Gastroesophageal sphincter (tissue), 4 donors: ENCODE measurements around the gene SHOC2. TPM values are rescaled to one million over a fixed set of nuclear protein-coding genes. Genes with fewer than 3 reads are reported as not detected.

ENCODE experiments used
- ATAC-seq: fragments of 150-250 bp; one replicate; pipeline ENCODE4 v1.9.1; 2016; ENCODE audit warnings: mild to moderate bottlenecking, moderate library complexity
- H3K27ac ChIP-seq, 4 donors: fragments of 200-600 bp; sonication (generic) in 3 of 4; 1 replicate in 3 of 4; 2 replicates in 1 of 4; pipeline ENCODE4 v1.5.1; 2016 to 2019
- H3K27me3 ChIP-seq: fragments of 200-600 bp; sonication (generic); one replicate; pipeline ENCODE4 v1.5.1; 2019
- H3K36me3 ChIP-seq, 2 donors: fragments of 200-600 bp; sonication (generic); one replicate each; pipeline ENCODE4 v1.5.1; 2019; ENCODE audit warnings: control low read depth in 1 of 2
- H3K4me1 ChIP-seq, 3 donors: fragments of 200-600 bp; sonication (generic); 1 replicate in 2 of 3; 2 replicates in 1 of 3; pipeline ENCODE4 v1.5.1; 2016 to 2019; ENCODE audit warnings: control low read depth in 2 of 3
- H3K4me3 ChIP-seq, 2 donors: fragments of 200-600 bp; sonication (generic); one replicate each; pipeline ENCODE4 v1.5.1; 2019; ENCODE audit warnings: mild to moderate bottlenecking in 1 of 2, moderate library complexity in 1 of 2
- H3K9me3 ChIP-seq, 3 donors: fragments of 200-600 bp; sonication (generic); one replicate each; pipeline ENCODE4 v1.5.1; 2017 to 2019; ENCODE audit warnings: control low read depth in 2 of 3
- CTCF ChIP-seq, 4 experiments: fragments of 200-600 bp in 2 of 4; fragments of 450-650 bp in 2 of 4; sonication (generic) in 1 of 4; IDR thresholded peaks; one replicate each; pipeline ENCODE4 v1.5.1; 2017 to 2019; ENCODE audit warnings: antibody characterized with exemption in 4 of 4, mild to moderate bottlenecking in 2 of 4, moderate library complexity in 2 of 4
- EP300 ChIP-seq: sonication (generic); formaldehyde crosslinking; IDR thresholded peaks from one replicate; pipeline ENCODE4 v1.6.1; 2017; ENCODE audit warnings: antibody characterized with exemption, mild to moderate bottlenecking
- POLR2A ChIP-seq, 2 donors: fragments of 450-650 bp; IDR thresholded peaks; one replicate each; pipeline ENCODE4 v1.6.1; 2017; ENCODE audit warnings: antibody characterized with exemption in 2 of 2, mild to moderate bottlenecking in 2 of 2, moderate library complexity in 1 of 2
- POLR2AphosphoS5 ChIP-seq: sonication (generic); formaldehyde crosslinking; IDR thresholded peaks from one replicate; pipeline ENCODE4 v1.6.1; 2017; ENCODE audit warnings: antibody characterized with exemption
- WGBS, 2 donors: methylation state at CpG; one replicate each; pipeline ENCODE4 v1.1.5; 2018; ENCODE audit warnings: low coverage in 1 of 2; 5-methylcytosine and 5-hydroxymethylcytosine counted together
- total RNA-seq, 4 donors: library from RNA; depleted of rRNA; stranded (reverse); fragments of >200 nt; gene quantifications; one replicate each; pipeline ENCODE4 v1.1.0, GENCODE V29; 2016

Gene SHOC2
- total RNA-seq, 4 donors from 2014 or later = 50.5 to 66.0 (median 58.4) TPM

GRCh38 chr10:110980807-110981206 lies 61.4 kb downstream of the SHOC2 start:
- no peak overlapping the region for H3K27ac ChIP-seq
- no peak for TF ChIP-seq EP300
- TF ChIP-seq CTCF (IDR thresholded peaks at IDR 0.05) = no peak
- no peak for TF ChIP-seq POLR2AphosphoS5
- TF ChIP-seq POLR2A (IDR thresholded peaks at IDR 0.05) = no peak
- H3K4me1 ChIP-seq = peaks cover 0 to 16% (median 0%) of the 10 kb centered on the region in 3 donors
- H3K4me3 ChIP-seq = no peak overlapping the region
- H3K36me3 ChIP-seq = no peaks in the 10 kb centered on the region
- no peak for ATAC-seq
- no peaks in the 10 kb centered on the region for H3K27me3 ChIP-seq
- no peaks in the 10 kb centered on the region for H3K9me3 ChIP-seq

GRCh38 chr10:110983466-110983865 lies 64.1 kb downstream of the SHOC2 start:
- Histone ChIP-seq H3K4me3 (no peak overlapping the region), H3K36me3 (no peaks in the 10 kb centered on the region), H3K27me3 (no peaks in the 10 kb centered on the region), H3K27ac (no peak overlapping the region), H3K4me1 (peaks cover 0 to 22% (median 0%) of the 10 kb centered on the region in 3 donors), H3K9me3 (no peaks in the 10 kb centered on the region)
- ATAC-seq = no peak
- no peak for TF ChIP-seq EP300
- TF ChIP-seq POLR2AphosphoS5 = no peak
- no peak for TF ChIP-seq CTCF (IDR thresholded peaks at IDR 0.05)
- no peak for TF ChIP-seq POLR2A (IDR thresholded peaks at IDR 0.05)
- 93 to 95% methylated on average over 3 of the region's 3 CpGs for WGBS, 2 donors

- ATAC-seq = no peak
- no peak overlapping the region for H3K4me3 ChIP-seq
- no peak overlapping the region for H3K27ac ChIP-seq
- peaks cover 0 to 13% (median 0%) of the 10 kb centered on the region in 3 donors for H3K4me1 ChIP-seq
- 70 to 91% methylated on average over 2 of the region's 2 CpGs for WGBS, 2 donors
- no peak for TF ChIP-seq POLR2A (IDR thresholded peaks at IDR 0.05)
- no peak for TF ChIP-seq POLR2AphosphoS5
- no peak for TF ChIP-seq CTCF (IDR thresholded peaks at IDR 0.05)
- no peak for TF ChIP-seq EP300
- H3K27me3 ChIP-seq = no peaks in the 10 kb centered on the region
- H3K36me3 ChIP-seq = no peaks in the 10 kb centered on the region
- no peaks in the 10 kb centered on the region for H3K9me3 ChIP-seq
Measured at GRCh38 chr10:110985497-110986275, 66.3 kb downstream of the SHOC2 start.

GRCh38 chr10:110989016-110989415 lies 69.6 kb downstream of the SHOC2 start:
- WGBS, 2 donors = 89 to 93% methylated on average over 1 of the region's 1 CpG
- Histone ChIP-seq H3K27me3 (no peaks in the 10 kb centered on the region), H3K9me3 (no peaks in the 10 kb centered on the region), H3K4me3 (no peak overlapping the region), H3K36me3 (no peaks in the 10 kb centered on the region), H3K27ac (no peak overlapping the region), H3K4me1 (peaks cover 0 to 13% (median 0%) of the 10 kb centered on the region in 3 donors)
- no peak for TF ChIP-seq POLR2A (IDR thresholded peaks at IDR 0.05)
- no peak for TF ChIP-seq POLR2AphosphoS5
- TF ChIP-seq CTCF (IDR thresholded peaks at IDR 0.05) = no peak
- TF ChIP-seq EP300 = no peak
- no peak for ATAC-seq
